NCI-H510A treated with DMSO at 0.1 percent for 48 hours (cell line): ENCODE measurements around the gene CARD10.

Experiments
- DNase-seq: peaks from one replicate; lab custom pipeline; 2025; lab: John Stamatoyannopoulos, UW

Gene CARD10, protein sequence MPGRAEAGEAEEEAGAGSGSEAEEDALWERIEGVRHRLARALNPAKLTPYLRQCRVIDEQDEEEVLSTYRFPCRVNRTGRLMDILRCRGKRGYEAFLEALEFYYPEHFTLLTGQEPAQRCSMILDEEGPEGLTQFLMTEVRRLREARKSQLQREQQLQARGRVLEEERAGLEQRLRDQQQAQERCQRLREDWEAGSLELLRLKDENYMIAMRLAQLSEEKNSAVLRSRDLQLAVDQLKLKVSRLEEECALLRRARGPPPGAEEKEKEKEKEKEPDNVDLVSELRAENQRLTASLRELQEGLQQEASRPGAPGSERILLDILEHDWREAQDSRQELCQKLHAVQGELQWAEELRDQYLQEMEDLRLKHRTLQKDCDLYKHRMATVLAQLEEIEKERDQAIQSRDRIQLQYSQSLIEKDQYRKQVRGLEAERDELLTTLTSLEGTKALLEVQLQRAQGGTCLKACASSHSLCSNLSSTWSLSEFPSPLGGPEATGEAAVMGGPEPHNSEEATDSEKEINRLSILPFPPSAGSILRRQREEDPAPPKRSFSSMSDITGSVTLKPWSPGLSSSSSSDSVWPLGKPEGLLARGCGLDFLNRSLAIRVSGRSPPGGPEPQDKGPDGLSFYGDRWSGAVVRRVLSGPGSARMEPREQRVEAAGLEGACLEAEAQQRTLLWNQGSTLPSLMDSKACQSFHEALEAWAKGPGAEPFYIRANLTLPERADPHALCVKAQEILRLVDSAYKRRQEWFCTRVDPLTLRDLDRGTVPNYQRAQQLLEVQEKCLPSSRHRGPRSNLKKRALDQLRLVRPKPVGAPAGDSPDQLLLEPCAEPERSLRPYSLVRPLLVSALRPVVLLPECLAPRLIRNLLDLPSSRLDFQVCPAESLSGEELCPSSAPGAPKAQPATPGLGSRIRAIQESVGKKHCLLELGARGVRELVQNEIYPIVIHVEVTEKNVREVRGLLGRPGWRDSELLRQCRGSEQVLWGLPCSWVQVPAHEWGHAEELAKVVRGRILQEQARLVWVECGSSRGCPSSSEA

DNA sequence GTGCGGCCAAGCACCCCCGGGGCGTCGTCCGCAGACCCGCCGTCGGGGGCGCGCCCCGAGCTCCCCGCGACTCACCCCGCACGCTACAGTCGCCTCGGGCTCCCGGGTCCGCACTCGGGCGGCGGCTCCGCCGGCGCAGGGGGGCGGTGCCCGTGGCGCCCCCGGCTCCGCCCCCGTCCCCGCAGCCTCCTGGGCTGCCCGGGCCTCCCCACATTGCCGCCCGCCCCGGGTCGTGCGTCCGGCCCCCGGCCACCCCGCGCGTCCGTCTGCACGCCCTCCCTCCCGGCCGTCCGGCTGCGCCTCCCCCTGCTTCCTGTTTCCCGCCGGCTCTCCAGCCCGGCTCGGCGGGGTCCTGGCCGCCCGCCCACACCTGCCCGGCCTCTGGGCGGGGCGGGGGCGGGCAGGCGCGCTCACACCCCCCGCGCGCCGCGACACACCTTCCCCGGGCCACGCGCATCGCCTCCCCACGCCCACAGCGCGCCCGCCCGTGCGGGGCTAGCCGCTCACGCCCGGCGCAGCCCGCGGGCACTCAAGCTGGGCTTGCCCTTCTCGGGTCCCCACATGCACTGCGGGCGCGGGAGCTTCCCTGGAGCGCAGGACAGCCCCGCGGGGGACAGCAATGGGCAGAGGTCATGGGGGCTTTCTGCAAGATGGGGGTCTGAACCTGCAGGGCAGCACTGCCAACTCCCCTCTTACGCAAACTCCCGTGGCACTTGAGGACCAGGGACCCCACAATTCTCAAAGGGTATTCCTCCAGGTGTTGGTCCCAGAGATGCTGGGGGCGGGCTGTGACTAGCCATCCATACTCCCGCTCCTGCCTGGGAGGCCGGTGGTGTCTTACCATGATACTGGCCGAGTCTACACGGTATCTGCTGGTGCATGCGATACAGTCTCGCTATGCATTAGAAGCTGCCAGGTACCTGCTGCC lies at the start of gene CARD10:
Gene CARD10, minus strand, starts transcription at position 148 of the 928 bp plus-strand sequence. CDS start 215 bp downstream, outside the sequence.
- no peak for DNase-seq

DNA sequence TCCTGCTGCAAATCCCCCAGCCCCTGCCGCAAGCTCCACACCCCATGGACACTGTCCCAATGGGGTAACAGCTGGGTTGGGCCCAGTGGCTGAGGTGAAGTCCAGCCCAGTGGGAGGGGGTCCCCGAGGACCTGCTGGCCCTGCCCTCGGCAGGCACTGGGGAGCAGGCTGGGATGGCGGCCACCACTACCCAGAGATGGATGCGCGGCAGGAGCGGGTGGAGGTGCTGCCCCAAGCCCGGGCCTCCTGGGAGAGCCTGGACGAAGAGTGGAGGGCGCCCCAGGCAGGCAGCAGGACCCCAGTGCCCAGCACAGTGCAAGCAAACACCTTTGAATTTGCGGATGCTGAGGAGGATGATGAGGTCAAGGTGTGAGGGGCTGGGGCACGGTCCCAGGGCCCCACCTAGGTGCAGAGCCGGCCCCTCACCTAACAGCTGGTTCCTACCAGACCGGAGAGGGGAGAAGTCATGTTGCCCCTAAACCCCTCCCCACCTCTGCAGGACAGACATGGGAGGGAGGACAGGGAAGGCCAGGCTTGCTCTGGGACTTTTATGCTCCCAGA lies 49.3 kb upstream of the CARD10 start:
- no peak for DNase-seq

DNA sequence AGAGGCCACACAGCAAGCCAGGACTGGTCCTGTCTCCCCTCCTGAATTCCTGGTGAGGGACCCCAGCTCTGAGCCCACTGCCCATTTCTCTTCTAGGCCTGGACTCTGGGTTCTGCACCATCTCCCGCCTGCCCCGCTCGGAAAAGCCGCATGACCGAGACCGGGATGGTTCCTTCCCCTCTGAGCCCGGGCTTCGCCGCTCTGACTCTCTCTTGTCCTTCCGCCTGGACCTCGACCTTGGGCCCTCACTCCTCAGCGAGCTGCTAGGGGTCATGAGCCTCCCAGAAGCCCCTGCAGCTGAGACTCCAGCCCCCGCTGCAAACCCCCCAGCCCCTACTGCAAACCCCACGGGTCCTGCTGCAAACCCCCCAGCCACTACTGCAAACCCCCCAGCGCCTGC lies 48.8 kb upstream of the CARD10 start:
- no peak for DNase-seq

DNA sequence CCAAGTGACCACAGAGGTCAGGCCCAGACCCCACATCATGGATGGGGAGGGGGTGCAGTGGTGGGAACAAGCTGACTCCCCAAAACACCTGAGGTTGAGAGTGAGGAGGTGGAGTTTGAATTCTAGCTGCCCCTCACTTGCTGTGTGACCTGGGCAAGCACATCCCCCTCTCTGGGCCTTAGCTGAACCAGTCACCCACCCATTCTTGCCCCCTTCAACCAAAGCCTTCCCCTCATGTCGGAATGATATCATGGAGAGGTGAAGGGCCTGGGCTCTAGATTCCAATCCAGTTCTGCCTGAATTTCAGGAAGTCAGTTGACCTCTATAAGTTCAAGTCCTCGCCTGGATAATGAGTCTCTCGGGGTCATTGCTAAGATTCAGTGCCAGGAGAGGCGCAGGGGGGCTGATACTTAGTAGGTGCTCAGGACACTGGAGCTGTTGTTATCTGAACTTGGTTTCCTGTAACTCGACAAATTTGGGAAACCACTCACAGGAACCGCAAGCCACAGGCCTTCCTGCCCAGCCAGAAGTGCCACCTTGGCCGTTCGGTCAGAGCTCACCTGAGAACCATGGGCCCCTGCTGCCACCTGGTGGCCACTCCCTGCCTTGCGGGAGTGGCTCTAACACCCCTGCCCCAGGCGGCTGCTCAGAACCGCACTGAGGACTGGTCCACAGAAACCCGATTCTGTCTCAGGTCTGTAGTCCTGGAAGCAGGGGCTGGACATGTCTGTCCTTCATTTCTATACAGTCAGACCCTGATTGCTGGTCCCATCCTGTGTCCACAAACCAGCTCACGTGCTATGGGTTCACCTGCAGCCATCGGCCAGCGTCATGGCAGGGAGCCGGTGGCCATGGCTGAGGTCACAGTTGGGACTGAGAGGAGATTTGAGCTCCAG lies 47.9 kb upstream of the CARD10 start:
- peak; percentile 45 for DNase-seq

DNA sequence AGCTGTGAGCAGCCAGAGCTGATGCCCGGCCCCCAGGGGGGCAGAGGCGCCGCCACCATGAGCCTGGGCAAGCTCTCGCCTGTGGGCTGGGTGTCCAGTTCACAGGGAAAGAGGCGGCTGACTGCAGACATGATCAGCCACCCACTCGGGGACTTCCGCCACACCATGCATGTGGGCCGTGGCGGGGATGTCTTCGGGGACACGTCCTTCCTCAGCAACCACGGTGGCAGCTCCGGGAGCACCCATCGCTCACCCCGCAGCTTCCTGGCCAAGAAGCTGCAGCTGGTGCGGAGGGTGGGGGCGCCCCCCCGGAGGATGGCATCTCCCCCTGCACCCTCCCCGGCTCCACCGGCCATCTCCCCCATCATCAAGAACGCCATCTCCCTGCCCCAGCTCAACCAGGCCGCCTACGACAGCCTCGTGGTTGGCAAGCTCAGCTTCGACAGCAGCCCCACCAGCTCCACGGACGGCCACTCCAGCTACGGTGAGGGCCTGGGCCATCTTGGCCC lies 47.2 kb upstream of the CARD10 start:
- no peak for DNase-seq

DNA sequence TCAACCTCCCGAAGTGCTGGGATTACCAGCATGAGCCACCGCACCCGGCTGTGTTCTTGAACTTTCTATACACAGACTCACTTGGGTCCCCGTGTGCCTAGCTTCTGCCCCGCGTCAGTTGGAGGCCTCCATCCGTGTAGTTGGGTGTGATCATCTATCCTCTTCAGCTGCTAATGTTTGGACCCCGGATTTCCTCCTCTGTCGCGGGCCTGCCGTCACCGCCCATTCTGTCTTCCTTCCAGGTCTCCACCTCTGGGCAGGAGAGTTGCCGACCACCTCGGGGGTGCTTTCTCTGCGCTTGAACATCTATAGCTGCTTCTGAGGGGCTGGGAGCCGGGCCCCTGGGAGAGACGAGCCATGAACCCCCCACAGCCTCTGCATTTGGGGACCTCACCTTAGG lies 46.6 kb upstream of the CARD10 start:
- DNase-seq, result no peak

DNA sequence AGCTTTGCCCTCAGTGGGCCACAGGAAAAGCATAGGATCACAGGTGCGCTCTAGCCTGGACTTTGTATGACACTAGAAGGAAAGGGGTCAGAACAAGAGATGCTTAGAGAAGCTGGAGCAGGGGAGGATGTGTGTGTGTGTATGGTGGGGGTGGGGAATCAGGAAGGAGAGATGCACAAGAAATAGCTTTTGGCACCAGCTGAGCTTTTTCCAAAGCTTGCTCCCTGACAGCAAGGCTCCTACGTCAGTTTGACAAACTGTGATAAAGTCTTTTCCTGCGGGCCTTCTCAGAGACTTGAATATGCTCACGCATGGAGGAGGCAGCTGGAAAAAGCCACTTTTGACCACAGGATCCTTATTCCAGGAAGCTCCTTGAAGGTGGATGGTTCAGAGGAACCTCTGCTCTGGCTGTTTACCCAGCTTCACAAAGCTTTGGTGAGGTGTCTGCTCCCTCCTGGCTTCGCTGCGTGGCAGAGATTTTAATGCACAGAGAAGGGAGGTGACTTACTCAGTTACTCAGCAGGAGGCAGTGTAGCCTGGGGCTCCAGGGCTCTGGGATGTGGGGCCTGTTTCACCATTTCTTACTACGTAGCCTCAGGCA lies 45.0 kb upstream of the CARD10 start:
- DNase-seq, result no peak

DNA sequence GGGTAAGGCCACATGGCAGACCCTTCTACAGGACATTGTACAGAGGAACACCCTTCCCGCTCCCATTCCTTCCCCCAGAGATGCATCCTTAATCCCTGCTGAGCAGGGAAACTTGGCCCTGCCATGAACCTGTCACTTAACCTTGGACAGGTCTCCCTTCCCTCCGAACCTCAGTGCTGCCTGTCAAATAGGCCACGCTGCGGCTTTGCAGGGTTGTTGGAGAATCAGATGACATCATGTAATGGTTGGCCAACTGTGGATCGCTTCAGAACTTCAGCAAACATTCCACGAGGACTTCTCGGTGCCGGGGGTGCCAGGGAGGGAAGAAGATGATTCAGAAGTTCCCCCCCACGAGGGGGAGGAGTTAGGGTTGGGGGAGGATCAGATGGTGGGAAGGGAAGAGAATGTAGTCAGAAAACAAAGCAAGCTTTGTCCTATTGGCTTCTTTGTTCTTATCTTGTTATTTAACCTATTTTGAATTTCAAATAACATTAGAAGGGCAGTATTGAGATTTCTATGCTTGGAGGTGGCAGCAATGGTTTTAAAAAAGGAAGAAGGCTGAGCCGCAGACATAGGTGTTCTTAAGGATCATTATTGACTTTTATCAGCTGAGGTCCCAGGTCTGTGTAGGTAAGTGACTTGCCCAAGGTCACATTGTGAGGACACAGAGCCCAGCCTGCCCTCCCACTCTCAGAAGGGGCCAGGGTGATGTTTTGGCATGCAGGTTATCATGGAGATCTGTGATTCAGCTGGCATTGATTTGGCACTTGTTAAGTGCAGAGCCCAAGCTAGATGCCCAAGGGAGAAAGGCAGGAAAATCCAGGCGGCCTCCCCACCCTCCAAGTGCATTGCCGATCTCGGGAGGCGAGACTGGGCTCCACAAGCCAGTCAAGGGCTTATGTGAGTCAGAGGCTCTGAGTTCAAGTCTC lies 44.2 kb upstream of the CARD10 start:
- DNase-seq, result no peak

DNA sequence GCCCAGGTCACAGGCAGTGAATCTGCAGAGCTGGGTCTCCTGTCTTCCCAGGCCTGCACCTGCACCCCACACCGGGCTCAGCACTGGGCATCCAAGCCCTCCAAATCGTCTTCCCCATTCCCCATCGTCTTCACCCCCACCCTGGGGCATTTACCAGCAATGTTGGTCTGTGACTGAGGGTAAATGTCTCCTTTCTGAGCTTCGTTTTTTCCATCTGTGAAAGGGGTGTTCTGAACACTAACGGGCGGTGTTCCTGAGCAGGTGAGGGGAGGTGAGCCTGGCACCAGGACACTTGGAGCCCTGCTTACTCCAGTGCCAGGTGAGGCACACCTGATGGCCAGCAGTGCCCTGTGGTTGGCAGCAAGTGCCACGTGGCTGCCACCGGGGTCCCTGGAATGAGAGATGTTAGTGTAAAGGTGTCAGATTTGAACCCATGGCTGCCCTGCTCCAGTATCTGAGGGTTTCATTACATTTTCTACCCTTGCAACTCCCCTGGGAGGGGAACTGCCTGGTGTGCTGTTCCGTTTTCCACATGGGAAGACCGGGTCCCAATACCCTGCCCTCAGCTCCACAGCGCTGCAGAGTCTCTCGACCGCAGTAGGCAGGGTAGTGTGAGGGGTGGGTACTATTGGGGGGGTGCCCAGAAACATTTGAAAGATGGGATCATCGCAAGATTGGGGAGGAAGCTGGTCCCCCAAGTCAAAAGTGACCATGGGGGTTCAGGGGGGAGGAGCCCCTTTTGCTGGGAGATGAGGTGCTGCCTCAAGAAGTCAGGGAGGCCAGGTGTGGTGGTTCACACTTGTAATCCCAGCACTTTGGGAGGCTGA lies 43.0 kb upstream of the CARD10 start:
- no peak for DNase-seq

DNA sequence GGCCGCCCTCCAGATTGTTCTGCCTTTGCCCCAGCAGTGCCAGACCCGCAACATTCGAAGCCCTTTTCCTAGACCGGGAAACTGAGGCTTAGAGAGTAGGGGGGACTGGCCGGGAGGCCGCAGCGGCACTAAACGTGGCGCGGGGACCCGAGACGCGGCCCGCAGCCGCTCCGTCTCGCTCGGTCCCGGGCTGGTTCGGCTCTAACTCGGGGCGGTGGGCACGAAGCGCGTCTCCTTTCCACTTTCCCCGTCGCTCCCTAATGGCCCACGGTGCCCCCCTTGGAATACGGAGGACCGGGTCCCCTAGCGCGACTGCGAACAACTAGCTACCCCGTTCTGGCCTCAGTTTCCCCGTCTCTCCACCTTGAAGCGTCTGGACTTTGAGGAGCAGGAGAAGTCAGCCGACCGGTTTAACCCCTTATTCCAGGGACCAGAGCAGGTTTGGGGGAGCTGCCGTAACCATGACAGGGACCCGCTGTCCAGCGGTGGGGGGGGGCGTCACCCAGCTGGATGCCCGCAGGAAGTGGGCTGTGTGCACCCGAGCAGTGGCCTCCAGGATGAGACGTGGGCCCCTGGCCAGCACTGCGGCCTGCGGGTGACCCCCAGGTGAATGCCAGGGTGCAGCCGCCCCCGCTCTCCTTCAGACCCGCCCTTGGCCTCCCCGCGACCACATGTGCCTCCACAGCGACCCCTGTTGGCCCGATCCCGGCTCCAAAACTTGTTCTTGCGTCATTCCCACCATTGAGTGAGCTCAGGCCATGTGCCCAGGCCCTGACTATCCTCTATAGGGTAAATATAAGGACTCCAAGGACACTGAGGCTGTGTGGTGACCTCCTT lies 42.2 kb upstream of the CARD10 start:
- no peak for DNase-seq

DNA sequence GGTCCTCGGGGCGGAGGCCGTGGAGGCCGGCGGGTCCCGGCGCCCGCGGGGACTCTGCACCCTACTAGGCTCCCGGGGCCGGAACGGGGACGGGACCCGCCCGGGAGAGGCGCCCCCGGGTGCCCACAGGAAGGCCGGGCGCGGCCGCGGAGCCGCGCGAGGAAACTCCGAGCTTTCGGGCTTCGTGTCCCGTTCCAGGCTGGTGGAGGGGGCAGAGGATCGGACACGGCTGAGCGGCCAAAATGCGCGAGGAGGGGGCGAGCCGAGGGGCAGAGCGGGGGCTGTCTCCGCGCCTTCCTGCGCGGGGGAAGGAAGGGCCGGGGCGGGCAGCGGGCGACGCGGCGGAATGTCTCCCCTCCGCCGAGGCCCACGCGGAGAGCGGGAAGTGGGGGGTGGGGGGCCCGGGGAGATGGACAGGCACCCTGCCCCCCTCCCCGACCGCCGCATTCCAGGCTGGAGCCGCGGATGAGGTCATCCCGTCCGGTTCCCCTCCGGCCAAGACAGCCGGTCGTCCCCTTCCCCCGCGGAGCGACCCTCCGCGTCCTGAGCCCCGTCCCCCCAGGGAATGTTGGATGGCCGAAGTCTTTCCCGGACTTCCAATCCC lies 41.5 kb upstream of the CARD10 start:
- DNase-seq, result no peak

DNA sequence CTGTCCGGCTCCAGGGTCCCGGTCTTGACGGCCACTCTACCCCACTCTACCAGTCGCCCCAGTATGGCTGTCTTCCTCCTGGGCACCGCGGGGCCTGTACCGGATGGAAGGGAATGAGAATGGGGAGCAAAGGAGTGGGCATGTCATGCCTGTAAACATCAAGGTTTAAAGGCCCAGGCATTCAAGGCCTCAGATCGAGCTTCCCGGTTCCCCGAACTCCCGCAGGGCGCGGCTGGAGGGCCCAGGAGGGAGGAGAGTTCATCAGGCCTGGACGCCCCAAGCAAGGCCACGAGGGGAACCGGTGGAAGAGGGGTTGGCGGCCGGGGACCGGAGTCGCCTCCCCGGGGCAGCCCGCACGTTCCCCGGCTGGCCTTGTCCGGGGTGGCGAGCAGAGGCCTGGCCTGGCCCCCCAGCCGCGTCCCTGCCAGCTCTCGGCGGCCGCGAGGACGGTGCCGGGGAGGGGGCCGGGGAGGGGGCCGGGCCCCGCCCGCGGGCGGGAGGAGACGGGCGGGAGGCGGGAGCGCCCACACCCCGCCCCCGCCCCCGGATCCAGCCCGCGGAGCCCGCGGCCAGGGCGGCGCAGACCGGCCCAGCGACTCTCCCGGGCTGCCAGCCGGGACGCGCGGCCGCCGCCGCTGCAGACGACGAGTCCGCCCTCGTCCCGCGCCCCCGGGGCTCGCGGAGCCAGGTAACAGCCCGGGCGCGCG lies 40.8 kb upstream of the CARD10 start, which contains the start of gene CDC42EP1:
Gene CDC42EP1, plus strand, starts transcription at position 580 of the 707 bp plus-strand sequence. CDS start 5,870 bp downstream, outside the sequence.
- no peak for DNase-seq

DNA sequence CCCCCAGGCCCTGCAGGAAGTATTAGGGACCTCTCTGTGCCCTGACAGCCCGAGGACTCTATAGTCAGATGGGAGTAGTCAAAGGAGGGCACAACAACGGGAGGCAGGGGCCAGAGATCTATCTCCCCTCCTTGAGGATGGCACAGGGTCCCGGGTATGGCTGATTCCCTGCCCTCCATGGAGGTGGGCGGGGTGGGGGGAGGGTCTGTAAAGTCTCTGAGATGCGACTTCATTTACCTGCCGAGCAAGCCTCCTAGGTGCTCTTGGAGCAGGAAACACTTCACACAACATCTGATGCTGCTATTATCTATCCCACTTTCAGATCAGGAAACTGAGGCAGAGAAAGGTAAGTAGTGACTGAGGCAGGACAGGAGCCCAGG lies 40.3 kb upstream of the CARD10 start:
- DNase-seq, result no peak

DNA sequence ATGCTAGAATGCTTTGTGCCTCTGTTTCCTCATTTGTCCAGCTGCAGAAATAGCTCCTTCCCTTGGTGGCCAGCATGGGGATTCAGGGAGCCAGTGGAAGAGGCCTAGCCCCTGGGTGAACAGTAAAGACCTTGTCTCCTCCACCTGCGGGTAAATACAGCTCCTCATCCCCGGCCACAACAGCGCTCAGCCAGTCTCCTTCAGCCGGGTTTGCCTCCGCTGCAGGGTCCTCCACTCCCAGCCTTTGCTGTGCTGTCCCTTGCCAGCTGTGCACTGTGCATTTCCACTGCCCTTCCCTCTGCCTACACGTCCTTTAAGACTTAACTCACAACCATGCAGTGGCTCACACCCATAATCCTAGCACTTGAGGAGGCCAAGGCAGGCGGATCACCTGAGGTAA lies 39.6 kb upstream of the CARD10 start:
- no peak for DNase-seq

DNA sequence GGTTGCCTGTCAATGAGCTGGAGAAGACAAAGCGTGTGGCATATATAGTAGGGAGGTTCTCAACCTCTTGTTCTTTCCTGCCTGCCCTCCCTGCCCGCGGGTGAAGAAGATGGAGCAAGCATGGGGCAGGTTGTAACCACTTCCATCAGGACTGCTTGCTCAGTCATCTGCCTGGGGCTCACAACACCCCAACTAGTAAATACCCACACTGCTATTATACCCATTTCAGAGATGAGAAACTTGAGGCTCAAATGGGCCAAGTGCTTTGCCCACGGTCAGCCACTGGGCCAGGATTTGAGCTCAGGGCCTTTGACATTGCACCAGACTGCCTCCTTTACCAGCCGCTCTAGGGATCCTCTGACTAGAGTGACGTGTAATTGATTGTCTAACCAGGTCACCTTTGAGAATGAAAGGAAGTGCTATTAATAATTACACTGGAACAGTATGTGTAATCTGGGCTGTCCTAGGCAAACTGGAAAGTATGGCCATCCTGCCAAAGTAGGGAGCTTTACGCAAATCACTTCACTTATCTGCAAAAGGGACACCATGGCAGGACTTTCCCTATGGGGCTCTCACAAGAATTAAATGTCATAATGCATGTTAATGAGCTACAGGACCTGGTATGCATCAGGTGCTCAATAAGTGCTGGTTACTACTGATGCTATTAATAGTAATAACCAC lies 38.2 kb upstream of the CARD10 start:
- no peak for DNase-seq
